CD8-positive, alpha-beta memory T cell (primary cell): ENCODE measurements around the gene MAB21L4. TPM values are rescaled to one million over a fixed set of nuclear protein-coding genes. Genes with fewer than 3 reads are reported as not detected.

Experiments used
- CTCF ChIA-PET: fragments of 350-600 bp; sonication (Branson Sonifier 250); formaldehyde crosslinking; loops from one replicate; lab custom pipeline; 2021; ENCODE audit warnings: antibody characterized with exemption; lab: Charles Lee
- POLR2A ChIA-PET: fragments of 350-600 bp; sonication (Branson Sonifier 250); formaldehyde crosslinking; loops from one replicate; lab custom pipeline; 2021; ENCODE audit warnings: antibody characterized with exemption; lab: Charles Lee
- DNase-seq, 5 donors: peaks; one replicate each; pipeline versions ENCODE4 v3.0.0 to v3.0.0-alpha.2; 2020 to 2022; ENCODE audit warnings: mixed read lengths in 1 of 5
- H3K27ac ChIP-seq: one replicate; pipeline ENCODE4 v1.7.0; 2013; ENCODE audit warnings: low read depth, mild to moderate bottlenecking, low read length, moderate library complexity
- H3K27me3 ChIP-seq: 2 replicates; pipeline ENCODE4 v1.7.0; 2013; ENCODE audit warnings: low read length, mild to moderate bottlenecking; ENCODE audit not compliant: insufficient read depth, poor library complexity, severe bottlenecking
- H3K36me3 ChIP-seq: 2 replicates; pipeline ENCODE4 v1.7.0; 2013; ENCODE audit warnings: mild to moderate bottlenecking, low read length, moderate library complexity; ENCODE audit not compliant: insufficient read depth
- H3K4me1 ChIP-seq: 2 replicates; pipeline ENCODE4 v1.7.0; 2013; ENCODE audit warnings: mild to moderate bottlenecking, low read length, moderate library complexity; ENCODE audit not compliant: insufficient read depth
- H3K4me3 ChIP-seq: 2 replicates; pipeline ENCODE4 v1.7.0; 2013; ENCODE audit warnings: mild to moderate bottlenecking, low read length
- H3K9me3 ChIP-seq: 2 replicates; pipeline ENCODE4 v1.7.0; 2013; ENCODE audit warnings: mild to moderate bottlenecking, low read length
- H3K27ac Mint-ChIP-seq, 8 donors: one replicate each; pipeline ENCODE4 v1.8.0; 2020 to 2021; ENCODE audit warnings: mixed read lengths in 8 of 8, mild to moderate bottlenecking in 6 of 8, inconsistent platforms in 3 of 8, moderate library complexity in 3 of 8
- H3K27me3 Mint-ChIP-seq, 2 donors: one replicate each; pipeline ENCODE4 v1.8.0; 2020 to 2021; ENCODE audit warnings: mixed read lengths in 2 of 2, mild to moderate bottlenecking in 1 of 2, moderate library complexity in 1 of 2
- H3K36me3 Mint-ChIP-seq, 3 donors: one replicate each; pipeline ENCODE4 v1.8.0; 2020 to 2021; ENCODE audit warnings: mixed read lengths in 3 of 3, inconsistent platforms in 1 of 3, mild to moderate bottlenecking in 1 of 3
- H3K4me1 Mint-ChIP-seq, 3 donors: one replicate each; pipeline ENCODE4 v1.8.0; 2020 to 2021; ENCODE audit warnings: mixed read lengths in 3 of 3, inconsistent platforms in 1 of 3, mild to moderate bottlenecking in 1 of 3
- H3K4me3 Mint-ChIP-seq, 7 donors: one replicate each; pipeline ENCODE4 v1.8.0; 2020 to 2021; ENCODE audit warnings: mixed read lengths in 7 of 7, mild to moderate bottlenecking in 6 of 7, moderate library complexity in 4 of 7, inconsistent platforms in 2 of 7
- H3K9me3 Mint-ChIP-seq, 5 donors: one replicate each; pipeline ENCODE4 v1.8.0; 2020 to 2022; ENCODE audit warnings: mixed read lengths in 5 of 5, mild to moderate bottlenecking in 3 of 5, moderate library complexity in 2 of 5, inconsistent platforms in 1 of 5
- polyA plus RNA-seq: library from polyadenylated mRNA; unstranded; fragments of 300-500 nt; fragmentation: Illumina TruSeq; gene quantifications from one replicate; pipeline ENCODE4 v1.2.3, GENCODE V29; 2021
- total RNA-seq, 2 experiments: library from RNA; stranded (reverse); gene quantifications; one replicate each; pipeline ENCODE4 v1.2.3, GENCODE V29; 2021

Gene MAB21L4
- total and polyA plus RNA-seq, 3 experiments from 2014 or later: not detected

- Mint-ChIP-seq H3K4me3 (no peak overlapping the region), H3K27me3 (peaks cover 1 to 24% of the 10 kb centered on the region in 2 donors), H3K9me3 (peaks cover 0 to 8% (median 3%) of the 10 kb centered on the region in 5 donors), H3K36me3 (peaks cover 0 to 7% (median 0%) of the 10 kb centered on the region in 3 donors), H3K27ac (no peak overlapping the region), H3K4me1 (peaks cover 0 to 2% (median 0%) of the 10 kb centered on the region in 3 donors)
- ChIA-PET POLR2A (no interaction called here), CTCF (interaction anchor here (1.5 kb wide), 1 partner anchor 18 kb away, joined by 5 read pairs; no protein-coding TSS in a partner anchor)
- Histone ChIP-seq H3K4me1 (no peaks in the 10 kb centered on the region), H3K4me3 (no peak overlapping the region), H3K9me3 (no peaks in the 10 kb centered on the region), H3K36me3 (no peaks in the 10 kb centered on the region), H3K27ac (no peak overlapping the region), H3K27me3 (no peaks in the 10 kb centered on the region)
- DNase-seq: peak in 1 of 5 donors; percentile 41
These were observed 36.2 kb upstream of the MAB21L4 start for GRCh38 chr2:240932001-240932723.

- CTCF ChIA-PET: interaction anchor here (1.5 kb wide), 1 partner anchor 17 kb away, joined by 5 read pairs; no protein-coding TSS in a partner anchor
These were observed 35.5 kb upstream of the MAB21L4 start for GRCh38 chr2:240931319-240931949.

GRCh38 chr2:240930631-240931318 is 34.8 kb upstream of the MAB21L4 start:
- Histone ChIP-seq H3K4me3 (no peak overlapping the region), H3K27ac (no peak overlapping the region), H3K36me3 (no peaks in the 10 kb centered on the region), H3K4me1 (no peaks in the 10 kb centered on the region), H3K9me3 (no peaks in the 10 kb centered on the region), H3K27me3 (no peaks in the 10 kb centered on the region)
- Mint-ChIP-seq H3K4me3 (no peak overlapping the region), H3K4me1 (peaks cover 0 to 6% (median 0%) of the 10 kb centered on the region in 3 donors), H3K9me3 (no peaks in the 10 kb centered on the region), H3K36me3 (no peaks in the 10 kb centered on the region), H3K27me3 (peaks cover 1 to 19% of the 10 kb centered on the region in 2 donors), H3K27ac (no peak overlapping the region)
- POLR2A ChIA-PET: no interaction called here
- peak in 1 of 5 donors; percentile 29 for DNase-seq
- CTCF ChIA-PET: no interaction called here

More at GRCh38 chr2:240931319-240931949, 35.5 kb upstream of the MAB21L4 start:
- peaks cover 0 to 6% (median 0%) of the 10 kb centered on the region in 3 donors for H3K4me1 Mint-ChIP-seq
- H3K36me3 Mint-ChIP-seq: peaks cover 0 to 4% (median 0%) of the 10 kb centered on the region in 3 donors
- no peaks in the 10 kb centered on the region for H3K27me3 ChIP-seq
- no peaks in the 10 kb centered on the region for H3K36me3 ChIP-seq
- POLR2A ChIA-PET: no interaction called here
- no peak overlapping the region for H3K27ac ChIP-seq
- H3K4me1 ChIP-seq: no peaks in the 10 kb centered on the region
- H3K4me3 ChIP-seq: no peak overlapping the region
- DNase-seq: peak in 1 of 5 donors; percentile 41
- H3K4me3 Mint-ChIP-seq: no peak overlapping the region
- no peaks in the 10 kb centered on the region for H3K9me3 ChIP-seq
- H3K27me3 Mint-ChIP-seq: peaks cover 1 to 23% of the 10 kb centered on the region in 2 donors
- peaks cover 0 to 4% (median 0%) of the 10 kb centered on the region in 5 donors for H3K9me3 Mint-ChIP-seq
- H3K27ac Mint-ChIP-seq: no peak overlapping the region

GRCh38 chr2:240930096-240930630 is 34.2 kb upstream of the MAB21L4 start:
- Mint-ChIP-seq H3K4me3 (no peak overlapping the region), H3K4me1 (peaks cover 0 to 6% (median 0%) of the 10 kb centered on the region in 3 donors), H3K9me3 (no peaks in the 10 kb centered on the region), H3K36me3 (no peaks in the 10 kb centered on the region), H3K27ac (no peak overlapping the region), H3K27me3 (peaks cover 1 to 18% of the 10 kb centered on the region in 2 donors)
- no peak overlapping the region for H3K27ac ChIP-seq
- H3K4me1 ChIP-seq: no peaks in the 10 kb centered on the region
- DNase-seq: peak in 1 of 5 donors; percentile 21
- ChIA-PET POLR2A (no interaction called here), CTCF (no interaction called here)
- H3K9me3 ChIP-seq: no peaks in the 10 kb centered on the region
- H3K27me3 ChIP-seq: no peaks in the 10 kb centered on the region
- no peaks in the 10 kb centered on the region for H3K36me3 ChIP-seq
- no peak overlapping the region for H3K4me3 ChIP-seq

GRCh38 chr2:240929364-240930095 is 33.6 kb upstream of the MAB21L4 start:
- Histone ChIP-seq H3K27ac (no peak overlapping the region), H3K4me1 (no peaks in the 10 kb centered on the region), H3K4me3 (no peak overlapping the region), H3K9me3 (no peaks in the 10 kb centered on the region), H3K36me3 (no peaks in the 10 kb centered on the region), H3K27me3 (no peaks in the 10 kb centered on the region)
- no peak overlapping the region for H3K27ac Mint-ChIP-seq
- DNase-seq: no peak
- peaks cover 0 to 6% (median 0%) of the 10 kb centered on the region in 3 donors for H3K4me1 Mint-ChIP-seq
- CTCF ChIA-PET: no interaction called here
- no peaks in the 10 kb centered on the region for H3K36me3 Mint-ChIP-seq
- POLR2A ChIA-PET: no interaction called here
- H3K4me3 Mint-ChIP-seq: no peak overlapping the region
- no peaks in the 10 kb centered on the region for H3K9me3 Mint-ChIP-seq
- peaks cover 1 to 18% of the 10 kb centered on the region in 2 donors for H3K27me3 Mint-ChIP-seq

GRCh38 chr2:240928476-240929363 is 32.8 kb upstream of the MAB21L4 start:
- DNase-seq: peak in 1 of 5 donors; percentile 31
- peaks cover 1 to 18% of the 10 kb centered on the region in 2 donors for H3K27me3 Mint-ChIP-seq
- Histone ChIP-seq H3K36me3 (no peaks in the 10 kb centered on the region), H3K9me3 (no peaks in the 10 kb centered on the region), H3K4me1 (no peaks in the 10 kb centered on the region), H3K4me3 (no peak overlapping the region), H3K27me3 (no peaks in the 10 kb centered on the region), H3K27ac (no peak overlapping the region)
- H3K9me3 Mint-ChIP-seq: no peaks in the 10 kb centered on the region
- POLR2A ChIA-PET: no interaction called here
- CTCF ChIA-PET: no interaction called here
- peaks cover 0 to 6% (median 0%) of the 10 kb centered on the region in 3 donors for H3K4me1 Mint-ChIP-seq
- no peak overlapping the region for H3K4me3 Mint-ChIP-seq
- no peak overlapping the region for H3K27ac Mint-ChIP-seq
- no peaks in the 10 kb centered on the region for H3K36me3 Mint-ChIP-seq

- peaks cover 1 to 18% of the 10 kb centered on the region in 2 donors for H3K27me3 Mint-ChIP-seq
- Histone ChIP-seq H3K9me3 (no peaks in the 10 kb centered on the region), H3K36me3 (no peaks in the 10 kb centered on the region), H3K4me1 (no peaks in the 10 kb centered on the region), H3K27ac (no peak overlapping the region), H3K27me3 (no peaks in the 10 kb centered on the region), H3K4me3 (no peak overlapping the region)
- peaks cover 0 to 6% (median 0%) of the 10 kb centered on the region in 3 donors for H3K4me1 Mint-ChIP-seq
- CTCF ChIA-PET: no interaction called here
- H3K27ac Mint-ChIP-seq: peak overlapping the region in 1 of 8 donors; percentile 15
- POLR2A ChIA-PET: no interaction called here
- DNase-seq: no peak
- no peak overlapping the region for H3K4me3 Mint-ChIP-seq
- no peaks in the 10 kb centered on the region for H3K9me3 Mint-ChIP-seq
- no peaks in the 10 kb centered on the region for H3K36me3 Mint-ChIP-seq
These were observed 31.4 kb upstream of the MAB21L4 start for GRCh38 chr2:240927390-240927781.
